GM12865 (cell line): ENCODE results near the gene IFT88.
A peak's percentile ranks its signal among the peaks of the same experiment; 100 is the strongest.

ENCODE experiments used
- DNase-seq: peaks from one replicate; pipeline ENCODE4 v3.0.0; 2010; ENCODE audit warnings: low read depth
- H3K4me3 ChIP-seq: 2 replicates; pipeline ENCODE4 v1.5.1; 2011; ENCODE audit warnings: mild to moderate bottlenecking, low read depth, low read length, control low read depth
- CTCF ChIP-seq: IDR thresholded peaks from 2 replicates; pipeline ENCODE4 v1.5.1; 2011; ENCODE audit warnings: low read length, control low read depth, low read depth, inconsistent platforms; ENCODE audit not compliant: insufficient read depth; ENCODE audit errors: missing control alignments

IFT88 gene

GRCh38 chr13:20566898-20567874 is at the start of gene IFT88:
Gene IFT88 (plus strand): TSS chr13:20567157. CDS start chr13:20574386, 7,229 bp downstream.
- peak; percentile 91 for DNase-seq
- TF ChIP-seq CTCF = no peak
- peak within 1 kb of the TSS; percentile 75 for H3K4me3 ChIP-seq

- no peak for TF ChIP-seq CTCF
- H3K4me3 ChIP-seq = no peak overlapping the region
- no peak for DNase-seq
Observed at GRCh38 chr13:20518660-20519100, 48.3 kb upstream of the IFT88 start.

GRCh38 chr13:20519875-20520274 is 47.1 kb upstream of the IFT88 start:
- no peak for DNase-seq
- no peak for TF ChIP-seq CTCF
- no peak overlapping the region for H3K4me3 ChIP-seq

- H3K4me3 ChIP-seq = no peak overlapping the region
- DNase-seq = no peak
- no peak for TF ChIP-seq CTCF
Observed at GRCh38 chr13:20521364-20522115, 45.4 kb upstream of the IFT88 start.

- DNase-seq = peak; percentile 51
- TF ChIP-seq CTCF = no peak
- peak overlapping the region; percentile 71 for H3K4me3 ChIP-seq
Observed at GRCh38 chr13:20525144-20525600, 41.8 kb upstream of the IFT88 start.

- peak within 1 kb of the TSS; percentile 71 for H3K4me3 ChIP-seq
- DNase-seq = peak; percentile 77
- TF ChIP-seq CTCF = no peak
Observed at GRCh38 chr13:20525601-20526544, 41.1 kb upstream of the IFT88 start, which contains the start of gene CRYL1. Gene CRYL1 (minus strand): TSS chr13:20525857. CDS start chr13:20525794, 63 bp downstream.
